GM19395 (cell line): ENCODE results near the gene P2RX5.
A peak's percentile ranks its signal among the peaks of the same experiment; 100 is the strongest.
"Not testable (repeated sequence)": the region's sequence is repeated elsewhere in the genome, so short reads cannot be mapped to it uniquely, and the experiment has no call there.

Experiments used
- ATAC-seq: cut with Tn5 transposase; IDR thresholded peaks from one replicate; pipeline ENCODE4 v1.9.1; 2021; ENCODE audit warnings: mild to moderate bottlenecking, moderate library complexity; ENCODE audit not compliant: unreplicated experiment

P2RX5 gene, protein sequence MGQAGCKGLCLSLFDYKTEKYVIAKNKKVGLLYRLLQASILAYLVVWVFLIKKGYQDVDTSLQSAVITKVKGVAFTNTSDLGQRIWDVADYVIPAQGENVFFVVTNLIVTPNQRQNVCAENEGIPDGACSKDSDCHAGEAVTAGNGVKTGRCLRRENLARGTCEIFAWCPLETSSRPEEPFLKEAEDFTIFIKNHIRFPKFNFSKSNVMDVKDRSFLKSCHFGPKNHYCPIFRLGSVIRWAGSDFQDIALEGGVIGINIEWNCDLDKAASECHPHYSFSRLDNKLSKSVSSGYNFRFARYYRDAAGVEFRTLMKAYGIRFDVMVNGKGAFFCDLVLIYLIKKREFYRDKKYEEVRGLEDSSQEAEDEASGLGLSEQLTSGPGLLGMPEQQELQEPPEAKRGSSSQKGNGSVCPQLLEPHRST

DNA sequence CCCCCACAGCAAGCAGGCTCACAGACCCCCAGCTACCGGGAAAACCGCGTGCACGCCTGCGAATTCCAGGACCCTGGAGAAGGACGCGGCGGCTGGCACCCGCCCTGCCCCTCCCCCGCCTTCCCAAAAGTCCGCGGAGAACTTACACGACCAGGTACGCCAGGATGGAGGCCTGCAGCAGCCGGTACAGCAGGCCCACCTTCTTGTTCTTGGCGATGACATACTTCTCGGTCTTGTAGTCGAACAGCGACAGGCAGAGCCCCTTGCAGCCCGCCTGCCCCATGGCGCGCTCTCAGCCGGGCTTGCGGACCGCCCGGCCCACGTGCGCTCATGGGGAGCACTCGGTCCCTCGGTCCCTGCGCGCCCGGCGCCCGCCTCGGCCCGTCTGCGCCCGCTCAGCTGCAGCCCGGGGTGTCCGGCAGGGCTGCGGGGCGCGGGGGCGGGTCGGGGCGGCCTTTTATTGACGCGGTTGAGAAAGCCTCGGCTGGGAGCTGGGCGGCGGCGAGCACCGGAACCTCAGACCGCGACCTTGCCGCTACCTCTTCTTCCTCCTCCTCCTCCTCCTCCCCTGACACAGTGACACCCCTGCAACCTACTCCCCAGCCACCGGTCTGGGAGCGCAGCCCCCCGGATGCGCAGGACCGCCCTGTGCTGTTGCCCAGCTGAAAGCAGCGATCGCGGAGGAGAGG is at the start of gene P2RX5:
TSS of gene P2RX5 (minus strand) at position 433 of the 689 bp plus-strand sequence. CDS start at position 283, 150 bp downstream.
- no peak for ATAC-seq

DNA sequence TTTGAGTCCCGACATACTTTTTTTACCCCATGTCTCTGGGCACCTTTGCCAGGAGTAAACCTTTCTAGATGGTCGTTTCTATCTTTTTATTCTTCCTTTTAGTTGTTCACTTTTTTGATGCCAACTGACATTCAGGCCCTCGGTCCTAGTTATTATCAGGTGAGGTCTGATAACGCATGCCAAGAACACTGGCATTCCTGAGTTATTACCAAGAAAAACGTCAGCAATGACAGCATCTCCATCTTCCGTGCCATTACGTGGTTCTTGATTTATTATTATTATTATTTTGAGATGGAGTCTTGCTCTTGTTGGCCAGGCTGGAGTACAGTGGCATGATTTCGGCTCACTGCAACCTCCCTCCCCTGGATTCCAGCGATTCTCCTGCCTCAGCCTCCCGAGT is 49.1 kb upstream of the P2RX5 start:
- ATAC-seq: no peak

DNA sequence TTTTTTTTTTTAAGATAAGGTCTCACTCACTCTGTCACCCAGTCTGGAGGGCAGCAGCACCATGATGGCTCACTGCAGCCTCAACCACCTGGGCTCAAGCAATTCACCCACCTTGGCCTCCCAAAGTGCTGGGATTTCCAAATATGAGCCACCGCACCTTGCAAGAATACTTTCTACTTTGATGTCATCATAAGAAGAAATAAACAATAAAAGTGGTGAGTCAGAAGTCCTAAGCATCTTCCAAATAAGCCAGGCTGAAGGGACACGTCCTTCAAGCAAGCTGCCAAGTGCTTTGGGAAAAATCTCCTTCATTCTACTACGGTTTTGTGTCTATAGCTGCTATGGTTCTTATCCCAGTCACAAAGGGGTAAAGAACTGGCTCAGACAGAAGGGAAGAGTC is 48.1 kb upstream of the P2RX5 start:
- no peak for ATAC-seq

DNA sequence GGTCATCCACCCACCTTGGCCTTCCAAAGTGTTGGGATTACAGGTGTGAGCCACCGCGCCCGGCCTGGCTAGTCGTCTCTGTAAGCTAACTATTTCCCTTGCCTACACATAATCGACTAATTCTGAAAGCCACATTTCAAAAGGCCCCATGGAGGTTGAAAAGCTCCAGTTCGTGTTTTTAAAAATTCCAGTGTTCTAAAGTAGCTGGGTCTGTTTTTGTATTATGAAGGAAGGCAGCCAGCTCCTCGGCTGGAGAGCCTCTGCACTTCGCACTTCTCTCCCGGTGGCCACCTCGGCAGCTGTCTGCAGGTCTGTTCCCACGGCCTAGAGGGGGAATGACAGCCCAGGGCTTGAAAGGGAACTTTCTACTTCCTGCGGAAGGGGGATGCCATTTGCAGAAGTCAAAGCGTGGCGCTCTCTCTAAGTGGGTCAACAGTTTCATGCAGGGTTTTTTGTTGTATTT is 44.7 kb upstream of the P2RX5 start:
- no peak for ATAC-seq

DNA sequence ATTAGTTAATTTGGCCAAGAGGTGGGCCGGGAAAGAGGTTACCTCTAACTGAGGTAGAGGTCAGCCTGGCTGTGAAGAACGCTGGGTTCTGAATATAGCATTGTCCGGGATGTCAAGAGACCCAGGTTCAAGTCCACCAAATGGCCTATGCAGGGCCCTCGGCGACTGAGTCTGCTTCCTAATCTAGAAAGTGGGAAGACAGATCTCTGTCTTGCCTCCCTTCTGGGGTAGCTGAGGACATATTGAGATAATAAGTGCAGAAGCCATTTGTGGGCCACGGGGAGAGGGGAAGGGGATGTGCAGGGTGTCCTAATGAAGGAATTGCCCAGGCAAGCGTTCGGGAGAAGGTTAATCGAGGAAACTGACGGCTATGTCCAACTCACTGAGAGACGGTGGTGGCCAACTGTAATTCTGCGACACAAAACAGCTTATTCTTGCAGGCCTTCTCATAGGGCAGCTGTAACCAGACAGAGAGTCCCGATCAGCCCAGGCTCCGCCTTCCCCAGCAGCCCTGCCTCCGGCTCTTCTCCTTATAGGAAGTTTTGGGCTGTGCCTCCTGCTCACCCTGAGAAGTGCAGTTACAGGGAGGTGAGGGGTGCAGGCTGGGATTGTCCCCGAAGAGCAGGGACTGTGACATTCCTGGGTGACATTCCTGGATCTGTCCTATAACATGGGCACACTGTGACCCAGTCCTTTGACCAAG is 43.6 kb upstream of the P2RX5 start:
- no peak for ATAC-seq

DNA sequence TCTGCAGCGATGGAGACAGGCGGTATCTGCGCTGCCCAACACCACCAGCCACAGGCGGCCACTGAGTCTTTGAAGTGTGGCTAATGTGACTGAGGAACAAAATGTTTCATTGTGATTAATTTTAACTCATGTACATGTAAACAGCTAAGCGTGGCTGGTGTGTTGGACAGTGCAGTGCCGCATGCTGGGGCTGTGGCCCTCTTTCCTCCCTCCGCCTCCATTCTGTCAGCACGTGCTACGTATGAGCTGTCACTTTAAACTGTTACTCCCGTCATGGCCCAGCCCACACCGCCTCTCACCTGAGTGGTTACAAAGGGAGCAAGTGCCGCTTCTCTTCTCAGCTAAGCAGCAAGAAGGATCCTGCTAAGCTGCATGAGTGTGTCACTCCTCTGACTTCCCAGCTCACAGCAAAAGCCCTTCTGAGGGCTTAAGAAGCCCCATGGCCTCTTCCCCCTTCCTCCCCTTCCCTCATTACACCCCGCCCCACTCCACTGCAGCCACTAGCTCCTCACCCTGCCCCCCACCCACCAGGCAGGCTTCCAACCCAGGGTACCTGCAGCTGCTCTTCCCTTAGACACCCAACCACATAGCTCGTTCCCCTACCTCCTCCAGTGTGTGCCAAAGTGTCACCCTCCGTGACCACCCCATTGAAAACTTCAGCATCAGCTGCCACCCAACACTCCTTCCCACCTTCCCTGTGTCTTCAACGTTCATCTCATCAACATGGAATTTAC is 42.8 kb upstream of the P2RX5 start:
- no peak for ATAC-seq

DNA sequence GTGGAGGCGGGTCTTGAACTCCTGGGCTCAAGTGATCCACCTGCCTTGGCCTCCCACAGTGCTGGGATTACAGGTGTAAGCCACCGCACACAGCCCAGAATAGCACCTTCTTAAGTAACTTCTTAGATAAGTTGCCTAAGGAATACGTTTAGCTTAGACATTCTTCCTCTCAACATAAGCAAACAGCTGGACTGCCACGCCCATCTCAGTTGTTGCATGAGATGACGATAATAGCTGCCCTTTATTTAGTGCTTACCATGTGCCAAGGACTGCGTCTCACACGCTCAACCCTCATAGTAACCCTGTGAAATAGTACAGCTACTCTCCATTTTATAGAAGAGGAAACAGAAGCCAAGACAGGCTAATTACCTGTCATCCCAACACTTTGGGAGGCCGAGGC is 39.6 kb upstream of the P2RX5 start:
- no peak for ATAC-seq

DNA sequence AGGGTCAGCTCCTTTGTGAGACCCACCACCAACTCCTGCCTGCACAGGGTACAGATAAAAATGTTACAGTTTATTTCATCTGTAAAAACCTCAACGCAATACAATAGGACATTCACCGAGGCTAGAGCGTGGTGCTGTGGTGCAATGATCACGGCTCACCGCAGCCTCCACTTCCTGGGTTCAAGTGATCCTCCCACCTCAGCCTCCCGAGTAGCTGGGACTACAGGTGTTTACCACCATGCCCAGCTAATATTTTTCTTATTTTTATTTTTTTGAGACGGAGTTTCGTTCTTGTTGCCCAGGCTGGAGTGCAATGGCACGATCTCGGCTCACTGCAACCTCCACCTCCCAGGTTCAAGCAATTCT is 38.9 kb upstream of the P2RX5 start:
- not testable (repeated sequence) for ATAC-seq

DNA sequence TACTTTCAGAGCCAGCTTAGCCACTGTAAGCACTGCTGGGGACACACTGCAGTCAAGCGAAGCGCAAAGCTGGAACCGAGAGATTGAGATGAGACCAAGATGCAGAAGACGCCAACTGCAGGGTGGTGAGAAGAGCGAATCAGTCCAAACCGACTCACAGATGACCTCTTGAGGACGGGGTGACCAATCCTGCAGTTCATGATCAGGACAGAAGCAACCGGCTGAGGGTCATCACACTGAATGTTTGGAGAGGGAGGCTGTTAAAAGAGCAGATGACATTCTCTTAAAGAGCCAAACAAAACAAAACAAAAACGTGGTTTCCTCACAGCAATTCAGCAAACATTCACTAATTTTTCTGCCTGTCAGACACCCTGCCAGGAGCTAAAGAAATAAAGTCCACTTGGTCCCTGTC is 36.3 kb upstream of the P2RX5 start:
- ATAC-seq: peak; percentile 73

DNA sequence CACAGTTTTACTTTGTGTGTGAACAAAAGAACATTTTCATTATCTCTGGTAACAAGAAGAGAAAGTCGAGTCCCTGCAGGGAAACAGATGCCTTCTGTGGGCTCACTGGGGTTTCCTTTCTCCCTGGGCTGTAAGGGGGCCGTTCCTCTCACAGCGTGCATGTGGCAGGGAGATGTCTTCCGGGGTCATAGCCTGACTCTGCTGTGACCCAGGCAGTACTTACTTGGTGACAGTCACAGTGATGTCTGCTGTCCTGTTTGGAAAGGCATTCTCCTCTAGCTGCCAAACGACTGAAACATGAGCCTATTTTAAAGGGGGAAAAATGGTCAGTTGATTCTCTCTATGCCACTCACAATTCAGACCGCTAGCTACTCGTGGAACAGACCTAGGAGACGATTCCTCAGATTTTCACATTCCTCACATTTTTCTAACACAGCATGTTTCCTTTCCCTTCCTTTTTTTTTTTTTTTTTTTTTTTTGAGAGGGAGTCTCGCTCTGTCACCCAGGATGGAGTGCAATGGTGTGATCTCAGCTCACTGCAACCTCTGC is 35.0 kb upstream of the P2RX5 start:
- ATAC-seq: no peak

DNA sequence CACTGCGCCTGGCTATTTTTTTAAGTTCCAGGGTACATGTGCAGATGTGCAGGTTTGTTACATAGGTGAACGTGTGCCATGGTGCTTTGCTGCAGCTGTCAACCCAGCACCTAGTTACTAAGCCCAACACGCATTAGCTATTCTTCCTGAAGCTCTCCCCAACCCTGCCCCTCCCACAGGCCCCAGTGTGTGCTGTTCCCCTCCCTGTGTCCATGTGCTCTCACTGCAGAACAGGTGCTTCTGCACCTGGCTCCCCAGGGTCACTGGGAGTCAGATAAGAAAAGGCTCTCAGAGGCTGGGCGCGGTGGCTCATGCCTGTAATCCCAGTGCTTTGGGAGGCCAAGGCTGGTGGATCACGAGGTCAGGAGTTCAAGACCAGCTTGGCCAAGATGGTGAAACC is 33.9 kb upstream of the P2RX5 start:
- no peak for ATAC-seq

DNA sequence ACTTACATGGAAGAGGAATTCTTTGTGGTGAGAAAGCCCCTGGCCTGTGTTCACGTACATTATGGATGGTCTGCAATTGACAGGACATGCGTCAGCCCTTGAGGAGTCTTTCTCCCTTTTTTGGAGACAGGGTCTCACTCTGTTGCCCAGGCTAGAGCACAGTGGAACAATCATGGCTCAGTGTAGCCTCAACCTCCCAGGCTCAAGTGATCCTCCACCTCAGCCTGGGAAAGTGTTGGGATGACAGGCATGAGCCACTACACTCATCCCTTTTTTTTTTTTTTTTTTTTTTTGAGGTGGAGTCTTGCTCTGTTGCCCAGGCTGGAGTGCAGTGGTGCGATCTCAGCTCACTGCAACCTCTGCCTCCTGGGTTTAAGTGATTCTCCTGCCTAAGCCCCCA is 32.1 kb upstream of the P2RX5 start:
- ATAC-seq: not testable (repeated sequence)

DNA sequence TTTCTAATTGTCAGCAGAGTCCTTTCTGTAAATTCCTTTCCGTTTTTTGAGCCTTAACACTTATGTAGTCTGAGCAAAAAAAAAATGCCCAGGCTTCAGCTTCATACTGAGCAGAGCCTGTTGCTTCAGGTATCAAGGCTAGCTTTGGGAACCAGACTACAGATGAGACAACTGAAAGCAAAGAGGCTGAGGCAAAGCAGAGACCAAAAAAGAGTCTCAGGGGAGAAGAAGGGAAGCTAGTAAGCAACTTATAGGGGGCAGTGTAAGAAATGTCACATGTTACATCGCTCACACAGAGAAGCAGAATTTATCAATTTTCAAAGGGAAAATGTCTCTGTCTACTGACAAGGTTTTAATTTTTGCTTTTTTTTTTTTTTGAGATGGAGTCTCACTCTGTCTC is 31.1 kb upstream of the P2RX5 start:
- no peak for ATAC-seq

DNA sequence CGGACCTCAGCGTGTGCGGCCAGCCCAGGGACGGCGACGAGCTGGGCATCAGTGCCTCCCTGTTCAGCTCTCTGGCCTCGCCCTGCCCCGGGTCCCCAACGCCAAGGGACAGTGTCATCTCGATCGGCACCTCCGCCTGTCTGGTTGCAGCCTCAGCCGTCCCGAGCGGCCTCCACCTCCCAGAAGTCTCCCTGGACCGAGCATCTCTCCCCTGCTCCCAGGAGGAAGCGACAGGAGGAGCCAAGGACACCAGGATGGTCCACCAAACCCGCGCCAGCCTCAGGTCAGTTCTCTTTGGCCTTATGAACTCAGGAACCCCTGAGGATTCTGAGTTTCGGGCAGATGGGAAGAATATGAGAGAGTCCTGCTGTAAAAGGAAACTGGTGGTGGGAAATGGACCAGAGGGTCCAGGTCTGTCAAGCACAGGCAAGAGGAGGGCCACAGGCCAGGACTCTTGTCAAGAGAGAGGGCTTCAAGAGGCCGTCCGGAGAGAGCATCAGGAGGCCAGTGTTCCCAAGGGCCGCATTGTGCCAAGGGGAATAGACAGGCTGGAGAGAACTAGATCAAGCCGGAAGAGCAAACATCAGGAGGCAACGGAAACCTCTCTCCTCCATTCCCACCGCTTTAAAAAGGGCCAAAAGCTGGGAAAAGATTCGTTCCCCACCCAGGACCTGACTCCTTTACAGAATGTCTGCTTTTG is 28.6 kb upstream of the P2RX5 start:
- no peak for ATAC-seq

DNA sequence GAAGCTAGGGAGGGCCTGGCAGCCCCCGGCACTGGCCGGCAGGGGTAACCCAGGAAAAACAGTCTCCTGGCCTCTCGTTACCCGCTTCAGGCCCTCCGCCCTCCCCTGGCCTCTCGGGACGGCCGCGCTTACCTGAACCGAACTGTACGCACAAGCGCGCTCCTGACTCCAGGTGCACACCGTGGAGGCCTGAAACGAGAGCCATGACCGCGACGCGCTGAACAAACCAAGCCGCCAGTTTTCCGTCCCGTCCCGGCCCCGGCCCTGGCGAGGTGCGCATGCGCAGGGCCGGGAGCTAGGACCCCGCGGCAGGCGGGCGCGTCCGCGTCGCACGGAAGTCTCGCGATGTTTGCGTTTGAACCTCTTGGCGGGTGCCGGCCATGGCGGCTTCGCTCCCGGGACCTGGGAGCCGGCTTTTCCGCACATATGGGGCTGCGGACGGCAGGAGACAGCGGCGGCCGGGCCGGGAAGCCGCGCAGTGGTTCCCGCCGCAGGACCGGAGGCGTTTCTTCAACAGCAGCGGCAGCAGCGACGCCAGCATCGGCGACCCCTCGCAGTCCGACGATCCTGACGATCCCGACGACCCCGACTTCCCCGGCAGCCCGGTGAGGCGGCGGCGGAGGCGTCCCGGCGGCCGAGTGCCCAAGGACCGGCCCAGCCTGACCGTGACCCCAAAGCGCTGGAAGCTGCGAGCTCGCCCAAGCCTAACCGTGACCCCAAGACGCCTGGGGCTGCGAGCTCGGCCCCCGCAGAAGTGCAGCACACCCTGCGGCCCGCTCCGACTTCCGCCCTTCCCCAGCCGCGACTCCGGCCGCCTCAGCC is 27.8 kb upstream of the P2RX5 start, which contains the start of gene HASPIN:
TSS of gene HASPIN (plus strand) at position 348 of the 822 bp plus-strand sequence. CDS start at position 381, 33 bp downstream.
- ATAC-seq: peak; percentile 80

DNA sequence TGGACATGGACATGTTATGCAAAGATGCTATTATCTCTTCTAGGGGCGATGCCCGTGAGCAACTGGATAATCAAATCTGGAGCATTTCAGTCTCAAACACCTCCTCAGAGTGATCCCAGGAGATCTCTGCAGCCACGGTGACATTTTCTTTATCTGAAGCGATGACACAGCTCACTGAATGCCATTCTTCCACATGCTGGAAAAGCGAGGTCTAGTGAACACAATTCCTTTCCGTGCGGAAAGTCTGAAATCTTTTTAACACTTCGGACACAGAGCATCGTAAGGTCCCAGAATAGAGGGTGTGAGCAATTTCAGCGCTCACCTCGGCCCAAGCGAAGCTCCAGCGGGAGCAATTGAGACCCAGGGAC is 27.2 kb upstream of the P2RX5 start:
- ATAC-seq: no peak

DNA sequence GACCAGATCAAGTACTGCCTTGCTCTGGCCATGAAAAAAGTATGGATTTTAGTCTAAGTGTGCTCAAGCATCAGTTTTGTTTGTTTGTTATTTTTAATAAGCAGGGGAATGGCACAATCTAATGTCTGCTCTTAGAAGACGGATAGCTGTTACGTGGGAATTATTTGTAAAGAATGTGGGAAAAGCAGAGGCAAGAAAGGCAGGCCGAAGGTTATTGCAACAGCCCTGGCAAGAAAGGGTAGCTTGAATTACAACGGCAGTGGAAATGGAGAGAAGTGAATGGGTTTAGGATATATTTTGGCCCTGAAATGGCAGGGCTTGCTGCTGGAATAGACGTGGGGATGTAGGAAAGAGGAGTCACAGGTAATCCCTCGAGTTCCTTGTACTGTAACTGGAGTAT is 26.8 kb upstream of the P2RX5 start:
- no peak for ATAC-seq

DNA sequence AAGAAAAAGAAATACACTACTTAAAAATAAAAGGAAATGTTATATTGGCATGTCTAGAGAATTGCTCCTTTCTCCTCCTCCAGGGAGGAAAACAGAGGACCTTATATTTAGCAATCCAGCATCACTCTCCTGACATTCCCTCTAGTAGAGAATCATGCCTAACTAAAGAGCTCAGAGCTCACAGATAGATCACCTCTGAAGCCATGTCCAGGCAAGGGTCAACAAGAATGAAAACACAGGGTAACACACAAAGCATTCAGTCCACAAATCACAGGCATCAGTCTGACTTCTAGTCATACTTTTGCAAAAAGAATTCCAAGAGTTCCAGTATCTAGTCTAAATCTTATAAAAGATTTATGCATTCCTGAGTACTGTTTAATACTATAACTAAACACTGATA is 23.3 kb upstream of the P2RX5 start:
- no peak for ATAC-seq

DNA sequence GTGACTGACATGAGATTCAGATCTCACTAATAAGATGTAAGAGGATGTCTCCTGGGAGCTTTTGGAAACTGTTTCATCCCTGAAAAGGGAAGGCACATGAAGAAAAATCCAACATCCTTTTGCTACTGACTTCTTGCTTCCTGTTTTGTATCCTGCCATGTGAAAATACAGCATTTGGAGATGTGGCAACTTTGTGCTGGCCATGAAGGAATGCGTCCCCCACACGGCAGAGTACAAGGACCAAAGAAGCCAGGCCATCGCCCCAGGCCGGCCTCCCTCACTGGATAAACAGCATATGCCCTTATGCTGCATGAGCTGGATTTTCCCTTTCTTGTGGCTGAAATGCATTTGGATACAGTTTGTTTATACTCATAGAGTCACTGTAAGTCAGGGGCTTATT is 22.2 kb upstream of the P2RX5 start:
- no peak for ATAC-seq
